ENCODE results near the gene C21orf91. TPM values are rescaled to one million over a fixed set of nuclear protein-coding genes. Genes with fewer than 3 reads are reported as not detected.
"Not testable (repeated sequence)": the region's sequence is repeated elsewhere in the genome, so short reads cannot be mapped to it uniquely, and the experiment has no call there.

Gene C21orf91
- total RNA-seq, 1 donor from 2014 or later = 35.8 TPM

DNA sequence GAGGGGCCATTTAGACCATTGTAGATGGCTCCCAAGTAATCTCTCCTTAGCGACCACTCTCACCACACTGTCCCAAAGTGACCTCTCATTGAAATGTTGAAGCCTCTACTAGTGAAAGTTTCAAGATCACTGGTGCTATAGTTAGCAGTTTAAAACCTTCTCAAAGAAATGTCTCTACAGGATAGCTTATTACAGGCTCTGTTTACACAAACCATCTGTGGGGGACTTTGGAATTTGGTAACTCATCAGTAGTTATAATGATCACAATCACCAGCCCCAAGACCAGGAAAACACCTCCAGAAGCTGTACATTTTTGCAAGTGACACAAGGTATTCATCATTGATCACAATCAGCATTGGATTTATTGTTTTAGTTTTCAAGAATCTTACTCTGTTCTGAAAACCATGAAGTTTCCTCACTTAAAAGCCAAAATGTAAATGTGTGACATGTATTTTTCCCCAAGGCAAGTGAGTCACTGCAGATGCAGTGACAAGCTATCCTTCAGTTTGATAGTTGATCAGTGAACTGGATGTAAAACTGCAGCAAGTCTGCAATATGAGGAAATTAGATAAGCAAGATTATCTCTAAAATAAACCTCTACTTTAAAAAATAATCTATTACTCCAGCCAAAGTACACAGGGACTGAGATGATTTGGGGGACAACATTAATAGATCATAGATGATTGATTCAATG, 41.9 kb downstream of the C21orf91 start:
- DNase-seq (ENCODE audit: extremely low spot score, unreplicated experiment) = no peak
- Mint-ChIP-seq H3K4me1 (ENCODE audit: unreplicated experiment) (peaks cover 5% of the 10 kb centered on the region), H3K36me3 (peaks cover 7% of the 10 kb centered on the region), H3K4me3 (no peak overlapping the region), H3K27ac (no peak overlapping the region), H3K9me3 (peaks cover 10% of the 10 kb centered on the region), H3K27me3 (peaks cover 32% of the 10 kb centered on the region)
- TF ChIP-seq CTCF (conservative IDR thresholded peaks at IDR 0.05) = no peak

- Mint-ChIP-seq H3K27me3 (peaks cover 39% of the 10 kb centered on the region), H3K4me1 (ENCODE audit: unreplicated experiment) (peaks cover 5% of the 10 kb centered on the region), H3K36me3 (no peaks in the 10 kb centered on the region), H3K27ac (no peak overlapping the region), H3K9me3 (peaks cover 7% of the 10 kb centered on the region), H3K4me3 (no peak overlapping the region)
- TF ChIP-seq CTCF (conservative IDR thresholded peaks at IDR 0.05) = no peak
- no peak for DNase-seq (ENCODE audit: extremely low spot score, unreplicated experiment)
Observed at GRCh38 chr21:17775431-17776126, 43.6 kb downstream of the C21orf91 start.

DNA sequence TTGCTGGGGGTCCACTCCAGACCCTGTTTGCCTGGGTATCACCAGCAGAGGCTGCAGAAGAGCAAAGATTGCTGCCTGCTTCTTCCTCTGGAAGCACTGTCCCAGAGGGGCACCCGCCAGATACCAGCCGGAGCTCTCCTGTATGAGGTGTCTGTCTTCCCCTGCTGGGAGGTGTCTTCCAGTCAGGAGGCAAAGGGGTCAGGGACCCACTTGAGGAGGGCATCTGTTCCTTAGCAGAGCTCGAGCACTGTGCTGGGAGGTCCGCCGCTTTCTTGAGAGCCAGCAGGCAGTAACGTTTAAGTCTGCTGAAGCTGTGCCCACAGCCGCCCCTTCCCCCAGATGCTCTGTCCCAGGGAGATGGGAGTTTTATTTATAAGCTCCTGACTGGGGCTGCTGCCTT, 44.1 kb downstream of the C21orf91 start:
- not testable (repeated sequence) for H3K4me1 Mint-ChIP-seq (ENCODE audit: unreplicated experiment); H3K27ac Mint-ChIP-seq; DNase-seq (ENCODE audit: extremely low spot score, unreplicated experiment); H3K4me3 Mint-ChIP-seq; H3K36me3 Mint-ChIP-seq; H3K9me3 Mint-ChIP-seq
- peaks cover 39% of the 10 kb centered on the region for H3K27me3 Mint-ChIP-seq

DNA sequence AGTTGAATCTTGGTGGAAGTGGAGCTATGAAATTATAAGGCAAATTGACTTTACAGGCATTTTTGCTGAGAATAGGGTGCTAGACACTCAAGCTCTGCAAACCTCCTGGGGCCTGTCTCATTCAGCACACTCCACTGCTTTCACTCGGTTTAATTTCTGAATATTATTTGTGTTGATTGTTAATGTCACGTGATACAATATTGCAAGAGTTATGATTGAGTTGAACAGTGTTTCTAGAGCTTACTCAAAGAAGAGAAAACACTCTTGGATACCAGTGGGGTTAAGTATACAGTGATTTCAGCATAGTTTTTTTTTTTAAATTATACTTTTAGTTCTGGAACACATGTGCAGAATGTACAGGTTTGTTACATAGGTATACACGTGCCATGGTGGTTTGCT, 49.7 kb downstream of the C21orf91 start:
- Mint-ChIP-seq H3K9me3 (peaks cover 6% of the 10 kb centered on the region), H3K27ac (no peak overlapping the region), H3K4me3 (no peak overlapping the region), H3K4me1 (ENCODE audit: unreplicated experiment) (no peaks in the 10 kb centered on the region), H3K36me3 (no peaks in the 10 kb centered on the region), H3K27me3 (peaks cover 54% of the 10 kb centered on the region)
- no peak for TF ChIP-seq CTCF (conservative IDR thresholded peaks at IDR 0.05)
- no peak for DNase-seq (ENCODE audit: extremely low spot score, unreplicated experiment)

GRCh38 chr21:17768840-17769446, 50.2 kb downstream of the C21orf91 start:
- H3K4me1 Mint-ChIP-seq (ENCODE audit: unreplicated experiment) = no peaks in the 10 kb centered on the region
- peaks cover 52% of the 10 kb centered on the region for H3K27me3 Mint-ChIP-seq
- no peak overlapping the region for H3K4me3 Mint-ChIP-seq
- peaks cover under 1% of the 10 kb centered on the region for H3K9me3 Mint-ChIP-seq
- H3K36me3 Mint-ChIP-seq = no peaks in the 10 kb centered on the region
- no peak overlapping the region for H3K27ac Mint-ChIP-seq
- no peak for TF ChIP-seq CTCF (conservative IDR thresholded peaks at IDR 0.05)
- no peak for DNase-seq (ENCODE audit: extremely low spot score, unreplicated experiment)

DNA sequence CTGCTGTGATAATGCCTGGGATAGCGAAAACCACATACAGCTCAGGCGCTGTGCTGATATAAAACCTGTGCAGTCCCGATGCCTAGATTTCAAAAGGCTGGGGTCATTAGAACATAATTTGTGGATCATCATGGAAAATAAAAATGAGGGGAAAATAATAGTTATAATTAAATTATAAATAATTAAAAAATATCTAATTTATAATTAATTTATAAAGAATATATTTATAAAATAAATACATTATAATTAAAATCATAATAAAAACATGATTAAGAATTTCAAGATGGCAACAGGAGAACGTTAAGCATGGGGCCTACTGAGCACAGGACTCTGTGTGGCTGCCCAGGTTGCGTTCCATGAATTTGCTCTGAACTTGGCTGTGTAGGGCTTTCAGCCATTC, 53.9 kb downstream of the C21orf91 start:
- Mint-ChIP-seq H3K4me3 (no peak overlapping the region), H3K36me3 (no peaks in the 10 kb centered on the region), H3K9me3 (no peaks in the 10 kb centered on the region), H3K4me1 (ENCODE audit: unreplicated experiment) (no peaks in the 10 kb centered on the region), H3K27ac (no peak overlapping the region), H3K27me3 (peaks cover 45% of the 10 kb centered on the region)
- no peak for DNase-seq (ENCODE audit: extremely low spot score, unreplicated experiment)
- TF ChIP-seq CTCF (conservative IDR thresholded peaks at IDR 0.05) = no peak
